HepG2 (cell line): ENCODE data around the gene TMEM229B. TPM values are rescaled to one million over a fixed set of nuclear protein-coding genes. Genes with fewer than 3 reads are reported as not detected.

Experiments used
- ATAC-seq: fragments of 200-7000 bp; cut with Tn5 transposase; 3 replicates; pipeline ENCODE4 v1.9.1; 2020; ENCODE audit warnings: mild to moderate bottlenecking, moderate library complexity
- BruUV-seq: library from RNA; stranded (reverse); fragments of 400-500 nt; replicated peaks from 2 replicates; lab custom pipeline; 2021; lab: Mats Ljungman, UMichigan
- CTCF ChIA-PET: fragments of 300-600 bp; formaldehyde crosslinking; extraction: SDS; loops from one replicate; lab custom pipeline; 2021; ENCODE audit warnings: low total read pairs, inconsistent platforms, low intra/inter-chr PET ratio; lab: Yijun Ruan, JAX
- POLR2A ChIA-PET: fragments of 350-600 bp; sonication (Branson Sonifier 250); formaldehyde crosslinking; loops from one replicate; lab custom pipeline; 2020; ENCODE audit warnings: antibody characterized with exemption, inconsistent platforms; lab: Yijun Ruan, JAX
- DNase-seq: peaks from one replicate; pipeline ENCODE4 v3.0.0-alpha.2; 2015; ENCODE audit warnings: low spot score
- FAIRE-seq: peaks from 3 replicates; lab custom pipeline; 2011; peaks lifted over from hg19 to GRCh38; lab: Jason Lieb, UNC
- H2AFZ ChIP-seq: one replicate; pipeline ENCODE4 v1.6.1; 2011; ENCODE audit warnings: low read length, inconsistent platforms
- H3K27ac ChIP-seq: fragments of 300-600 bp; 3 replicates; pipeline ENCODE4 v1.8.0; 2011; ENCODE audit warnings: mixed run types, mild to moderate bottlenecking, mixed read lengths, low read length, inconsistent platforms; ENCODE audit not compliant: insufficient read depth; ENCODE audit errors: extremely low read length
- H3K27me3 ChIP-seq, 2 experiments: fragments of 200-600 bp in 1 of 2; 2 replicates in 1 of 2; 3 replicates in 1 of 2; pipeline versions ENCODE4 v1.6.0 to v1.8.0; 2011; ENCODE audit warnings: low read length in 2 of 2, mild to moderate bottlenecking in 2 of 2, moderate library complexity in 2 of 2, inconsistent platforms in 1 of 2; ENCODE audit not compliant: insufficient read depth in 2 of 2, control insufficient read depth in 1 of 2
- H3K36me3 ChIP-seq, 2 experiments: fragments of 200-600 bp in 1 of 2; replicated peaks in 1 of 2; 2 replicates in 1 of 2; 3 replicates in 1 of 2; pipeline versions ENCODE4 v1.5.1 to v1.8.0; 2011; ENCODE audit warnings: low read length in 2 of 2, inconsistent platforms in 1 of 2; ENCODE audit not compliant: insufficient read depth in 2 of 2, control insufficient read depth in 1 of 2
- H3K4me1 ChIP-seq: 2 replicates; pipeline ENCODE4 v1.5.1; 2012; ENCODE audit warnings: low read length, inconsistent platforms; ENCODE audit not compliant: insufficient read depth
- H3K4me2 ChIP-seq: 2 replicates; pipeline ENCODE4 v1.6.0; 2011; ENCODE audit warnings: low read depth, low read length, inconsistent platforms
- H3K4me3 ChIP-seq, 3 experiments: fragments of 200-600 bp in 1 of 3; sonication (generic), shearing (Covaris generic) in 1 of 3; replicated peaks in 1 of 3; 2 replicates each; pipeline ENCODE4 v1.5.1; 2011 to 2016; ENCODE audit warnings: low read length in 3 of 3, inconsistent platforms in 2 of 3, low read depth in 2 of 3, mild to moderate bottlenecking in 2 of 3, control low read depth in 1 of 3, mixed read lengths in 1 of 3; ENCODE audit not compliant: insufficient read depth in 1 of 3
- H3K79me2 ChIP-seq: one replicate; pipeline ENCODE4 v1.6.1; 2011; ENCODE audit warnings: low read length, inconsistent platforms; ENCODE audit not compliant: insufficient read depth
- H3K9ac ChIP-seq: 2 replicates; pipeline ENCODE4 v1.6.0; 2011; ENCODE audit warnings: mild to moderate bottlenecking, low read depth, low read length, inconsistent platforms; ENCODE audit not compliant: insufficient read depth
- H3K9me3 ChIP-seq: 2 replicates; pipeline ENCODE4 v1.5.1; 2012; ENCODE audit warnings: mild to moderate bottlenecking, low read length
- H4K20me1 ChIP-seq: 2 replicates; pipeline ENCODE4 v1.6.0; 2011; ENCODE audit warnings: inconsistent platforms, mild to moderate bottlenecking, low read length, moderate library complexity; ENCODE audit not compliant: insufficient read depth
- ARID3A ChIP-seq: IDR thresholded peaks from 2 replicates; pipeline ENCODE4 v1.6.1; 2012; ENCODE audit warnings: low read depth, low read length, improper control_type of control experiment
- BCL6 ChIP-seq: IDR thresholded peaks from 2 replicates; pipeline ENCODE4 v1.6.1; 2016; ENCODE audit warnings: missing genetic modification reagents, missing compliant biosample characterization
- RFXAP ChIP-seq: sonication (generic); formaldehyde crosslinking; IDR thresholded peaks from 2 replicates; pipeline ENCODE4 v1.4.0; 2020; ENCODE audit warnings: missing genetic modification reagents, borderline replicate concordance
- SMAD3 ChIP-seq: sonication (generic); formaldehyde crosslinking; IDR thresholded peaks from 2 replicates; pipeline ENCODE4 v1.4.0; 2020; ENCODE audit warnings: missing genetic modification reagents
- ZNF136 ChIP-seq: sonication (generic); formaldehyde crosslinking; IDR thresholded peaks from 2 replicates; pipeline ENCODE4 v1.8.1; 2022; ENCODE audit warnings: low read depth, mild to moderate bottlenecking, moderate library complexity, missing genetic modification reagents
- ZNF883 ChIP-seq: sonication (generic); formaldehyde crosslinking; IDR thresholded peaks from 2 replicates; pipeline ENCODE4 v1.5.1; 2020; ENCODE audit warnings: mild to moderate bottlenecking, missing genetic modification reagents; ENCODE audit errors: not compliant biosample characterization
- WGBS: methylation state at CpG from one replicate; pipeline ENCODE4 v1.1.6; 2017; ENCODE audit warnings: low lambda C conversion rate; 5-methylcytosine and 5-hydroxymethylcytosine counted together
- in situ Hi-C: cut with HindIII; loops from 2 replicates; pipeline ENCODE4 v1.10.0; 2017; ENCODE audit warnings: low pct_unique_long_range_greater_than_20kb; ENCODE audit not compliant: extremely low pct_ligation_motif_present
- intact Hi-C: fragments of 100-400 bp; cut with micrococcal nuclease; formaldehyde crosslinking; loops from one replicate; pipeline ENCODE4 v1.10.0; 2022; ENCODE audit not compliant: unreplicated experiment
- polyA plus RNA-seq, 8 experiments: library from polyadenylated mRNA; depleted of rRNA in 3 of 8; stranded (reverse) in 7 of 8; unstranded in 1 of 8; fragments of >200 nt; fragmentation: Illumina TruSeq in 4 of 8; extraction: Trizol in 4 of 8; gene quantifications; 2 replicates each; pipeline versions ENCODE4 v1.2.1 to v1.2.3, GENCODE V29; 2011 to 2016; ENCODE audit warnings: low read depth in 4 of 8, missing spikeins in 1 of 8, mixed read lengths in 1 of 8; ENCODE audit not compliant: insufficient read depth in 1 of 8
- total RNA-seq, 5 experiments: library from RNA; depleted of rRNA; stranded (reverse); fragments of >200 nt; fragmentation: Illumina TruSeq; extraction: Trizol; gene quantifications; 2 replicates each; pipeline ENCODE4 v1.2.3, GENCODE V29; 2016; ENCODE audit warnings: low read depth in 1 of 5

Gene TMEM229B
- total and polyA plus RNA-seq, 2 of the 13 experiments (the other 11 are each of a cell fraction or from before 2014, with no cell fraction given): 0.69 to 1.1 TPM

- no peaks in the 10 kb centered on the region for H4K20me1 ChIP-seq
- FAIRE-seq (no peak), ATAC-seq (no peak), DNase-seq (no peak)
- in situ Hi-C loops (no loop called here), intact Hi-C loops (loop anchor here (10.0 kb wide), 2 partner anchors 140 to 180 kb away; partner anchors contain the start of gene RDH12)
- H3K36me3 ChIP-seq: no peaks in the 10 kb centered on the region
- ChIA-PET POLR2A (no interaction called here), CTCF (interaction anchor here (2.8 kb wide), 1 partner anchor 47 kb away, joined by 25 read pairs; no protein-coding TSS in a partner anchor)
- no TSS peak for BruUV-seq
- H3K79me2 ChIP-seq: no peaks in the 10 kb centered on the region
- H3K27ac ChIP-seq: no peak overlapping the region
- H3K9me3 ChIP-seq: no peaks in the 10 kb centered on the region
- no peak overlapping the region for H3K4me2 ChIP-seq
- peaks cover 0 to 7% of the 10 kb centered on the region in 2 experiments; a peak in 2 of 5 replicates for H3K27me3 ChIP-seq
- peaks cover 38% of the 10 kb centered on the region for H3K4me1 ChIP-seq
- no peak overlapping the region for H3K4me3 ChIP-seq
- no peak overlapping the region for H3K9ac ChIP-seq
- TF ChIP-seq RFXAP (CRISPR knock-in tag) (no peak), ZNF136 (no peak)
- 15% methylated on average over 3 of the region's 3 CpGs for WGBS
- H2AFZ ChIP-seq: no peak overlapping the region
Observed at GRCh38 chr14:67524634-67524963, 36.1 kb upstream of the TMEM229B start.

GRCh38 chr14:67523764-67524633 lies 35.5 kb upstream of the TMEM229B start:
- no peaks in the 10 kb centered on the region for H3K79me2 ChIP-seq
- ATAC-seq (no peak), FAIRE-seq (no peak), DNase-seq (no peak)
- no peaks in the 10 kb centered on the region for H3K9me3 ChIP-seq
- WGBS: 36% methylated on average over 7 of the region's 7 CpGs
- no peaks in the 10 kb centered on the region for H4K20me1 ChIP-seq
- no peak overlapping the region for H3K4me3 ChIP-seq
- intact Hi-C loops (loop anchor here (10.0 kb wide), 2 partner anchors 141 to 181 kb away; partner anchors contain the start of gene RDH12), in situ Hi-C loops (no loop called here)
- TF ChIP-seq SMAD3 (CRISPR knock-in tag) (no peak), BCL6 (peak; percentile 53; the same call in 1 of the 2 replicates), ZNF883 (CRISPR knock-in tag) (no peak), ARID3A (no peak)
- H3K4me2 ChIP-seq: no peak overlapping the region
- POLR2A ChIA-PET: no interaction called here
- H3K27me3 ChIP-seq: peaks cover 0 to 11% of the 10 kb centered on the region in 2 experiments; a peak in 3 of 5 replicates
- H3K36me3 ChIP-seq: no peaks in the 10 kb centered on the region
- no peak overlapping the region for H3K27ac ChIP-seq
- no peak overlapping the region for H2AFZ ChIP-seq
- no TSS peak for BruUV-seq
- peaks cover 38% of the 10 kb centered on the region for H3K4me1 ChIP-seq
- H3K9ac ChIP-seq: no peak overlapping the region
- CTCF ChIA-PET: no interaction called here
